Left forelimb (tissue), 1 donor: ENCODE data around the gene SMURF2.

Experiments used
- DNase-seq: peaks from one replicate; pipeline ENCODE4 v3.0.0-alpha.2; 2018; ENCODE audit warnings: low spot score

SMURF2 gene

DNA sequence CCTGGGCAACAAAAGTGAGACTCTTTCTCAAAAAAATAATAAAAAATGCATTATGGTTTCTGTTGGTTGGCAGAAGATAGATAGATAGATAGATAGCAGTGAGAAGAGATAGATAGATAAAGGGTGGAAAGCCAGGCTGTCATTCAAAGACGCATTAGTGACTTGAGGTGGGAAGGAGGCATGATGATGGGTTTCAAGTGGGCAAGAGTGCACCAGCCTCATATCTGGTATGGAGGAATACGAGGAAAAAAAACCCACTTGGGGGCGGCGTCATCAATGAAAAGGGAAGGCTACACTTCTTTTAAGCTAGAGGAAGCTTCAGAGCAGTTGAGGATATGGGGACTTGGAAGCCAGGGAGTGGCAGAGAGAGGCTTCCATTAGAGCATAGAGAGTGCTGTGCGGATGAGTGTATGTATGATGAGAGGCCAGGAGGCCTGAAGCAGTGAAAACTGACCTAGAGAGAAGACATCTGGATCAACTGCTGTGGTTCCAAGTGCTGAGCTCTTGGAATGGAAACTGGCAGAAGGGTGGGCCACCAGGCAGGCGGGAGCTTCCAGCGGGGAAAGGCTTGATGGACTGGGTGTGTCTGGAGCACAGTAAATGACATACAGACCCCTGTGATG lies 123.5 kb downstream of the SMURF2 start:
- no peak for DNase-seq

DNA sequence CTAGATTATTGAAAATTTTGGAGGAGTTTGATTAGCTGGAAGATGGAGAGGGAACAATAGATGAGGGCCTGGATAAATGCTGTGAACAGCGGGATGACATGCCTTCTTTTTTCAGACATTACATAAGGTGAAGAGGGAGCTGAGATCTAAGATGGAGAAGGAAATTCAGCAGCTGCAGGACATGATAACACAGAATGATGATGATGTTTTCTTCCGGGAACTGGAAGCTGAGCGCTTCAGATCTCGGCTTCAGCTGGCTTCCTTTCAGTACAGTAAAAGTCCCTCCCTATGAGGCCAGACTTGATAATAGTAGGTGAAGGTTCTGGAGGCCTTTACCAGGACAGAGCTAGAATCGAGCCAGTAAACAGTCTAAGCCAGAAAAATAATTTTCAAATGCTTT lies 124.6 kb downstream of the SMURF2 start:
- DNase-seq, result no peak

DNA sequence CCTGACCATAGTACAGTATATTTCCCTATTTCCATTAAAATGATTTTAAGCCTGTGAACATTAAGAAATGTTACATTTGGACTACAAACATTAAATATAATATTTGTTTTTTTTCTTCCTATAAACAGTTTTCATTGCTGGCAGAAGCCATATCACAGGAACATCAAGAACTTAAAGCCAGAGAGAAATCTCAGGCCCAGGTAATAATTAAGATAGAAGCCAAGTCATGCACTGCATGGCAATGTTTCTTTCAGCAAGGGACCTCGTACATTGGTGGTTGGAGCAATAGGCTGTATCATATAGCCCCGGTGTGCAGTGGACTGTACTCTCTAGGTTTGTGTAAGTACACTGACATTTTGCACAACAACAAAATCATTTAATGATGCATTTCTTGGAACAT lies 125.2 kb downstream of the SMURF2 start:
- no peak for DNase-seq

DNA sequence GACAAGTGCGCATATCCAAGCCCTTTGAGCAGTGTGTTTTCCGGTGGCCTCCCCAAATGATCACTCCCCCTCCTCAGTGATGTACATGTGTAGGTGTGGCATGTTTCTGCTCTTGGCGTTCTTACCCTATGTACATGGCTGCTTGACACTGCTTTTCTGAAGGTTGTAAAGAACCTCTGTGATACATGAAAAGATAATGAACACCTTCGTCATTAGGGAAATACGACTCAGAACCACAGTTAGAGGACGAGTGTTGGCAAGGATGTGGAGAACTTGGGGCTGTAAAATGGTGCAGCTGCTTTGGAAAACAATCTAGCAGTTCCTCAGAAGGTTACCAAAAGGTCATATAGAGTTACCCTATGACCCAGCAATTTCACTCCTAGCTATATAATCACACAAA lies 126.8 kb downstream of the SMURF2 start:
- no peak for DNase-seq

DNA sequence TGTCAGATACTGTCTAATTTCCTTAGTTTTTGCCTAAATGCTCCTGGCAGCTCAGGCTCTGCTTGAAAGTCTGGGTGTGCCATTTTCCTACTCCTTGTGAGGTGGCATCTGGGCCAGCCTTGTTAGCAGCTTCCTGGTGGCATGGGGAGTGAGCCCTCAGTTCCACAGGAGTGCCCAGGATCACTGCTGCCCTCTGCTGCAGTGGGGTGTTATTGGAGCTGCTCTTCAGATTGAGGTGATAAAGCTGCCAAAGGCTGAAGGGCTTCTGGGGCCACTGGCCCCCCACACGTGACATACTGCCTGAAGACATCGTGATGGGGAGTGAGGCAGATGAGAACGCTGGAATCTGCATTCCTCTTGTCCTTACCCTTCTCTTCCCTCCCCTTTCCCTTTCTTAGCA lies 127.9 kb downstream of the SMURF2 start:
- no peak for DNase-seq

DNA sequence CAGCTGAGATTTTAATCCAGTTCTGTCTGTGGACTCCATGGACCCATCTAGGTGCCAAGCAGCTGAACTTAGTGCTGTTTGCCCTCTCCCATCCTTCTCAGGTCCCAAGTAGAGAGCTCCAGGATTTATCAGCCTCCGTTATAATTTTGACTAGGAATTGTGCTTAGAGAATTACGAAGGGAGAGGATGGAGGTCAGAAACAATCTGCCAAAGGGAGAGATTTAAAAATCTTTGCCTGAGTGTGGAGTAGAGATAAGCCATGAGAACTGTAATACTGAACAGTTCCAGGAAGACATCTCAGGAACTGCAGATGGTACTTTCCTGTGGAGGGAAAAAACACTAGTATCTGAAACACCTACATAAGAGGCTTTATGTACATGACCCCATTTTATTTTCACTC lies 128.3 kb downstream of the SMURF2 start:
- DNase-seq, result no peak

DNA sequence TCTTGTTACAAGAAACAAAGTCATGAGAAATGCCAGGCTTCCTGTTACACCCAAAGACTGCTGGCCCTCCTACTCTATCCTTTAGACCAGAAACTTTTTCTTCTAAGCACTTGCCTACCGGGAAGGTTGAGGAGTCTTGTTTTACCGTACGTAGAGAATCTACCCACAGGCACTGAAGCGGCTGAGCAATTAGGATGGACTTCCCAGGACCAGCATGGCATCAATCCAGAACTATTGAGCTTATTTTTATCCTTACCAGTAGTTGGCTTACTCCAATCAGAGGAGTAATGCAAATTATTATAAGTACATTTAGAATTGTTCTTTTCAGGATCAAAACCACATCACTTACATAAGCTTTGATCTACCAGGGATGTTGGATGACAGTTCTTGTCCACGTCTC lies 129.7 kb downstream of the SMURF2 start:
- DNase-seq, result no peak

DNA sequence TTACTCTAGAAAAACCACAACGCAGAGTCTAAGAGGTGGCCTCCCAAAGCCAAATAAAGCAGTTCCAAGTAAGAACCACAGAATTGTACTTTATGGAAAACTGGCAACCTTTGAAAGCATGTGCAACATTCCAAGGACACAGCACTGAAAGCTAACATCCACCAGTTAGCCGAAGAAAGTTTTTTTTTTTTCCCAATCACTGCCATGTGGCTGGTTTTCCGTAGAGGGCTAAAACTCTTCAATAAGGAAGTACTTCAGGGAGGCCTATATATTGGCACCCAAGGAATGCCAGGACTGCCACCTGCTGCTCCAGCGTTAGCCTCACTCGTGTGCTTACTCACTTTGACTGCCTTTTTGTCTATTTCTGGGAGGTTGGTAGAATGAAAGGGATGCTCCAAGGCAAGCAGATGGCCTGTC lies 130.1 kb downstream of the SMURF2 start:
- DNase-seq, result no peak

DNA sequence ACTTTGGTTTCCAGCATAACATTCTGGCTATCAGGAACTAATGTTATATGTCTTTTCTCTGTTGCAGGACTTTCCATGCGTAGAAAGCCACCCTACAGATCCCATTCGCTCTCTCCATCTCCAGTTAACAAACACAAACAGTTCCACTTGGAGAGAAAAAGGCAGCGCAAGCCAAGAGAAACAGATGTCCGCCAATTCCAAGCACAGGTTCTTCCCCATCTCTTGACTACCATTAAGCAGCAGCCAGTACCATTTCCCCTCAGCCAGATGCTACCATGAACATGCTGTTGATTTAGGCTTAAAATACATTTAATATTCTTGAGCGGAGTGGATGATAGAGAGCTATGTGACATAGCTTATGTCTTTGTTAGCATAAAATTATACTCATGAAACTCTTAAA lies 132.9 kb downstream of the SMURF2 start:
- no peak for DNase-seq

DNA sequence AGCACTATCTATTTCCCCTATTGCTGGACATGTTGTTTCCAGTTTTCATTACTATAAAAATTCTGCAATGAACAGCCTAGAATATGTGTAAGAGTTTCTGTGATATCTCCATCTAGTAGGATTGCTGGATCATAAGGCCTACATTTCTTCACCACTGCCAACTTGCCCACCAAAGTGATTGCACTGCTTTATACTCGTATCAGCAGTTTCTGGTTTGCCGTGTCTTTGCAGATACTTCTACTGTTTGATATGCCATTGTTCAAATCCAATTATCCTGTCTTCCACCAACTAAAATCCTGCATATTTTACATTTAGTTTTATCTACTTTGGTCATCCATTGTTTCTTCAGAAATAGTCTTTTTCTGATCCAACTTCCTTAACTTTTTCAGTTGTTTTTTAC lies 134.2 kb downstream of the SMURF2 start:
- DNase-seq, result no peak

DNA sequence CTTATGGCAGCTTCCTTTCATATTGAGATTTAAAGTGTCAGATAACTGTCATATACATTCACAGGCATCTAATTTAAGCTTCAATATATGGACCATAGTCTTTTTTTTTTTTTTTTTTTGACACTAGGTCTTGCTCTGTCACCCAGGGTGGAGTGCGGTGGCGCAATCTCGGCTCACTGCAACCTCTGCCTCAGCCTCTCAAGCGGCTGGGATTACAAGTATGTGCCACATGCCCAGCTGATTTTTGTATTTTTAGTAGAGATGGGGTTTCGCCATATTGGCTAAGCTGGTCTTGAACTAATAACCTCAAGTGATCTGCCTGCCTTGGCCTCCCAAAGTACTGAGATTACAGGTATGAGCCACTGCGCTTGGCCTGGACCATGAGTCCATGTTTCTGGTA lies 141.7 kb downstream of the SMURF2 start:
- no peak for DNase-seq

DNA sequence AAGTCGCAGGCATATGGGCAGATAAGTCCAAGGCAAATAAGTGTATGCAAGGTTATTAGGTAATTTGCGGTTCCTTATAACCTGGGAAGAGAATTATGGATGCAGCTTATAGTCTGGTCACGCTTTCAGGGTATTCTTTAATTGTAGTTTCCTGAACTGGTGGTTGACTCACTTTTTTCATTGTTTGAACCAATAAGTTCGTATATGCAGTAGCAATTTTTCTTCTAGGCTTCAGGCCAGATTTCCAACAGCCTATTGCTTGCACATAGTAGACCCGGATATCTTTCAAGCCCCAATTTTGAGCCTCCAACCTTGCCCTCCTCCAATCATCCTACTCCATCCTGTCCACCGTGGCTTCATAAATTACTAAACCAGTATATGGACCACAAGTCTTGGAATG lies 142.5 kb downstream of the SMURF2 start:
- no peak for DNase-seq

DNA sequence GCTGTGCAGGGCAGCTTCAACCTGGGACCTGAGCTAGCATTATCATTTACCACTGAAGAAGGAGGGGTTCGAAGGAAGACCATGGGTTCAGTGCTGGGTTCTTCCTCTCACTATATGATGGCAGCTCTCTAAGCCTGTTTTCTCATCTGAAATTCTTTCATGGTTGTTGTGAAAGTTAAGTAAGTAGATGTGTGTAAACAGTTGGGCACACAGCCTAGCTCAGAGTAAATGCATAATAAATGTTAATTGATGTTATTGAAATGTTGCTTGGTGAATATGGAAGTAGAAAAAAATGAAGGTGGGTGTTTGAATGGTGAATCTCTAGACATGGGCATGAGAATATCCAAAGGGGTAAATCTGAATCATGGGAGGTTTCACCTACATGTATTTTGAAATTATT lies 146.3 kb downstream of the SMURF2 start:
- DNase-seq, result no peak

DNA sequence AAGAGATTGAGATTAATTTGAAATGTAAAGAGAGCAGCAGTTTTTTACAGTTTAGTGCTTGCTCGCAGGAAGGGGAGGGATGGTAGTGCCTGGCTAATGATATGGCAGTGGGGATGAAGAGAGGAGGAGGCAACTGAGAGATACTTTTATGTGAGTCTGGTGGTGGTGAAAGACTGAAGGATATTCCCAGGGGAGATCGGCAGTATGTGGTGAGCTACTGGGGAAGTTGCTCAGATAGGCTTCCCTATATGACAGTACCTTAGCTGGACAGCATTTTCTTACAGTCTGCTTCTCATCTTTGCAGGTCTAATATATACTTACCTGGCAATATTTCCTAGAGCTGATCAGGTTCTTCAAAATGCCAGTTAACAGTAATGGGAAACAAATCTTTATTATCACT lies 146.7 kb downstream of the SMURF2 start:
- no peak for DNase-seq

DNA sequence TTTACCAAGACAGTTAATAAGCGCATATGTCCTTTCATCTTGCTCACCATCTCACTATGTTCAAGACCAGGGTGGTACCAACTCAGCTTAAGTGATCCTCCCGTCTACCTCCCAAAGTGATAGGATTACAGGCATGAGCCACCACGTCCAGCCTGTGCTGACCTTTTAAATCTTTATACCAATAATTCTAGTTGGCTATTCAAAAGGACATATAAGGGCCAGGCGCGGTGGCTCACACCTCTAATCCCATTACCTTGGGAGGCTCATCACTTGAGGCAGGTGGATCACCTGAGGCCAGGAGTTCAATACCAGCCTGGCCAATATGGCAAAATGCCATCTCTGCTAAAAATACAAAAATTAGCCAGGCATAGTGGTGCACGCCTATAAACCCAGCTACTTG lies 152.9 kb downstream of the SMURF2 start:
- DNase-seq, result no peak

DNA sequence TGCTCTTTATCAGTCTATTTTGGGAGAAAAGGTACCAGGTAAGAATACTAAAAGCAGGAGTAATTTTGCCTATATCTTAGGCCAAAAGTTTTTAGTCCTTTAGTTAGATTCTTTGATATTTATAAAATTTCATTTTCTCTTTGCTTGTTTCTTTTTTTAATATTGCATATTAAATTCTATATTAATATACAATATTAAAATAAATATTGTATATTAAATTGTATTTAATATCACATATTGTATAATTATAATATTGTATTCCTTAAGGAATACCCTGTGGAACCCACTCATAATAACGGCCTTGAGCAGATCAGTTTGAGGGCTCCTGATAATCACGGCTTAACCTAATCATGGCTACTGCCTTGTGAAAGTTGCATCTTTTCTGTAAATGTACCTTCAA lies 153.4 kb downstream of the SMURF2 start:
- no peak for DNase-seq

DNA sequence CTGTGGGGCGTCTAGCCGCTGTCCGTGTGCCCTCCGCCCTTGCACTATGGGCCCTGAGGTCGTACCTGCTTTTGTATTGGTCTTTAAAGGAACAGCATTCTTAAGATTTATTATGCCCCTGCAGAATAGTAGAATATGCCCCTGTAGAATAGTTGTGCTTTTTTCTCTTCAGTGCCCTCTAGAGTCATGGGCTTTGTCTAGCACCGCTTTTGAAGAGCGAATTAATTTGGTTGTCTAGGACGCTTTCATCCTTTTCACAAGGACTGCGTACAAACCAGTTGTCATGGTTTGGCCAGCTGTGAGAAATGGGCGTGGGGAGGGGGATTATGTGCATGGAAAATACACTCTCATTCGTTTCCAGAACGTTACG lies 154.7 kb downstream of the SMURF2 start:
- peak; percentile 72 for DNase-seq

DNA sequence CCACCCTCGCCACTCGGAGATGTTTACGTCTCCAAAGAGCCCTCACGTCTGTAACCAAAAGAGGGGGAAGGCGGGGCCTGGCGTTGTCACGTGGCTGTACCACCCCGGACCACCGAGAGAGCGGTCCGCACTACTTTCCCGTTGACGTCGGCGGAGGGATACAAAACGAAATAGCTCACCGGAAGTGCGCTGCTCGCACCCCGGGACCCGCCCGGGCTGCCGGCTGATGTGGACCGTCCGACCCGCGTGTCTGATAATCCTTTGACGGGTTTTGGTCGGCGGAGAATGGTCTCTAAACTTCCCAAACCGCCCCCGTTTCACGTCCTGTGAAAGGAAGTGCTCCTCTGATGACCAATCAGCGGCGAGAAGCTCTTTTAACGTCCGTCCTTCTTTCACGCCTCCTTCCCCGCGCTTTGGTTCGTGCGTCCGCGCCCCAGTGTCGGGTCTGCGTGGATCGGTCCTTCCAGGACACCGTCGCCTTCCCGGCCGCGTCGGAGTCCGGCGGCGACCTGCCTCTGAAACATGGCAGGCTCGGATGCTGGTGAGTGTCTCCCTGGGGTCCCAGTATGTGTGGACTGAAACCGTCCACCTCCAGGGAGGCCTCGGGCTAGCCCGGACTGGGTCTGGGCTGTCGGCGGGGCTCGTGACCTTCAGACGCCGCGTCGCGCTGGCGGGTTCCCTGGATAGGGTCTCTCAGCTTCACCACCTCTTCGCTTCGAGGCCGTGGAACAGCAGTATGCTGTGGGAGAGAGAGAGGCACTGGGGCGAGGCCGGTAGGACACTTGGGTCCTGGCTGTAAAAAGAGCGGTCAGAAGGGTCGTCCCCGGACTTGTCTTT lies 155.3 kb downstream of the SMURF2 start, which contains the start of gene CEP95:
CEP95 (plus strand) TSS at position 402 of the 837 bp plus-strand sequence; CDS start at position 523, 121 bp downstream.
- DNase-seq, result peak; percentile 95

DNA sequence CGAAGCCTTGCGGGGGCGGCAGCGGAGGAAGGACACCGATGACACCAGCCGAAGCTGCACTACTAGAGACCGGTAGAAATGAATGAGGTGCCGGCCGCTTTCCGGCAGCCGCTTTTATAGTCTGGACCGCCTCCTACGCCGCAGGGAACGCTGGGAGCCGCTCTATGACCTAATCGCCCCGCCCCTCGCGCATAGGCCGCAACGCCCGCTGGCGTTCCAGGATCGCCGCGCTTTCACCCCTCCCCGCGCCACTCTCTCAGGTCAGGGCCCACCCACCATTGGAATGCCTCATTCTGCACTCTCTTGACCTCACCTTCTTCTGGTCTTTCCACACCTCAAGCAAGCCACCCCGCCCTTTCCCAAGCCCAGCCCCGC lies 155.9 kb downstream of the SMURF2 start, which contains the start of gene DDX5:
DDX5 (minus strand) TSS at position 89 of the 375 bp plus-strand sequence. CDS start 170 bp downstream, outside the sequence.
- peak; percentile 99 for DNase-seq

DNA sequence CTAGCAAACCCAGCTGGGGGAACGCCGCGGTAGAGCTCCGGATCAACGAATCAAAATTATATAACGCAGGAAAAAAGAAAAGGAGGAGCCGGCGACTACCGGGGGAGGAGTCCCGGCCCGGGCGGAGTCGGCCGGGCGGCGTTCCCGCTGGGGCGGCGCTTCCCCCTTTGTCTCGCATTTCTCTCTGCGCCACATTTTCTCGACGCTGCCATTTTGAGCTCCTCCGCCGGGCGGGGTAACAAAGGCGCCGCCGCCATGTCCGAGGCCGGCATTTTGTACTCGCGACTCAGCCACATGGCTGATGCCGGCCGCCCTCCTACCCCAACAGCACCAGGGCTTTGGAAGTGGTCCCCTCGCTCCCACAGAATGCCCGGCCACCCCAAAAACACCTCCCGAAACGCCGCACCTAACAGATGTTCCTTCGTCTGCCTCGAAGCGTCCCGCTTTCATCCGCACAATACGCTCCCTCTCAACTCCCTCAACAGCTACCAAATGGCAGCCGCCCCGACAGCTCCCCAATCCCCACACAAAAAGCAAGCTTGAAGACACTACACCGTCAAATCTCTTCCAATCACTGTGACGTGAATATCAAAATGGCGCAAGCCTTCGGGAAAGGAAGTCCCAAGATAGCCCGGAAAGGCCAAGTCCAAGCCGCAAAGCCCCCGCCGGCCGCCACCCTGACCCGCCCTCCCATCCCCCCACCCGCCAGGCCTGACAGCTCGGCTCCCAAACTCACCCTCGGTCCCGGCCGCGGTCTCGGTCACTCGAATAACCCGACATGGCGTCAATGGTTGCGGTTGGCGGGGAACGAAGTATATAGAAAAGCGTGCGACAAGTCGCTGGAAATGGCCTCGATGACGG lies 156.5 kb downstream of the SMURF2 start:
- peak; percentile 97 for DNase-seq

DNA sequence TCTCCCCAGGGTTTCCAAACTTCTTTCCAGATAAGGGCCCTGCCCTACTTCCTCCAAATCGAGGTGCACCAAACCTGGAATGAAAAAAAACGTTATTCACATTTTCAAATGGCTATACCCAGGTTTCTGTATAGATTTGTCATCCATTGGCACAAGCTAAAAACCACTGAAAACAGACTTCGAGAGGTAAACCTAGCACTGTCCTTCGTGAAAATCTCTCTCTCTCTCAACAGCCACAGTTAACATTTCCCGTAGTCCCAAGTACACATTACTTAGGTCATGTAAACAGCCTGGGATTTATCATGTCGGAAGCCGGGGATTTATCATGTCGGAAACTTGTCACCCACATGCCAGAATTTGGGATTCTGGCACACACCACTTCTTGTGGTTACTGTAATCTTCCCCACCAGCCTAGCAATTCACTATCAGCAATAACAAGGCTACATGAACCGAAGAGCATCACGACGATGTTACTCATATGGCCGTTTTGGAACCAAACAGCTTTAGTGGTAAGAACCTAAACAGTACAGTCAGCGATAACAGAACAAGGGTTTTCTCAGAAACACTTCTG lies 157.3 kb downstream of the SMURF2 start:
- no peak for DNase-seq
